Smooth muscle cell (in vitro differentiated cells): ENCODE results near the gene PRDM4. TPM values are rescaled to one million over a fixed set of nuclear protein-coding genes. Genes with fewer than 3 reads are reported as not detected.

ENCODE experiments used
- DNase-seq: peaks from one replicate; lab custom pipeline; 2025; ENCODE audit not compliant: unreplicated experiment; lab: John Stamatoyannopoulos, UW
- H2AFZ ChIP-seq: fragments of 200-600 bp; sonication (generic); 2 replicates; pipeline ENCODE4 v1.6.0; 2016; ENCODE audit warnings: antibody characterized with exemption, low read depth, mild to moderate bottlenecking
- H3F3A ChIP-seq: fragments of 200-600 bp; sonication (generic); 2 replicates; pipeline ENCODE4 v1.6.0; 2017; ENCODE audit warnings: antibody characterized with exemption, low read depth
- H3K27ac ChIP-seq: fragments of 200-600 bp; sonication (generic); 2 replicates; pipeline ENCODE4 v1.5.1; 2016; ENCODE audit warnings: low read depth, mild to moderate bottlenecking
- H3K27me3 ChIP-seq: fragments of 200-600 bp; sonication (generic); 2 replicates; pipeline ENCODE4 v1.6.1; 2016; ENCODE audit warnings: low read depth, mild to moderate bottlenecking
- H3K36me3 ChIP-seq: fragments of 200-600 bp; sonication (generic); 2 replicates; pipeline ENCODE4 v1.5.1; 2016; ENCODE audit warnings: low read depth
- H3K4me1 ChIP-seq: fragments of 200-600 bp; sonication (generic); 2 replicates; pipeline ENCODE4 v1.5.1; 2016; ENCODE audit warnings: low read depth
- H3K4me2 ChIP-seq: fragments of 200-600 bp; sonication (generic); 2 replicates; pipeline ENCODE4 v1.6.0; 2016; ENCODE audit warnings: mild to moderate bottlenecking
- H3K4me3 ChIP-seq: fragments of 200-600 bp; sonication (generic); 2 replicates; pipeline ENCODE4 v1.5.1; 2016; ENCODE audit warnings: mild to moderate bottlenecking
- H3K79me2 ChIP-seq: fragments of 200-600 bp; sonication (generic); 2 replicates; pipeline ENCODE4 v1.6.0; 2016; ENCODE audit warnings: low read depth, mild to moderate bottlenecking
- H3K9ac ChIP-seq: fragments of 200-600 bp; sonication (generic); 2 replicates; pipeline ENCODE4 v1.6.0; 2016; ENCODE audit warnings: low read depth
- H3K9me3 ChIP-seq: fragments of 200-600 bp; sonication (generic); replicated peaks from 2 replicates; pipeline ENCODE4 v1.5.1; 2016; ENCODE audit warnings: low read depth
- H4K20me1 ChIP-seq: fragments of 200-600 bp; sonication (generic); 2 replicates; pipeline ENCODE4 v1.6.0; 2016; ENCODE audit warnings: low read depth
- WGBS: methylation state at CpG from one replicate; pipeline ENCODE4 v1.1.7; 2016; ENCODE audit warnings: low lambda C conversion rate; 5-methylcytosine and 5-hydroxymethylcytosine counted together
- polyA plus RNA-seq: library from polyadenylated mRNA; unstranded; fragments of >200 nt; fragmentation: Nextera tagmentation; extraction: Ambion mirVana; gene quantifications from 2 replicates; pipeline ENCODE4 v1.2.1, GENCODE V29; 2016
- total RNA-seq: library from RNA; depleted of rRNA; stranded (reverse); fragments of >200 nt; gene quantifications from 2 replicates; pipeline ENCODE4 v1.2.3, GENCODE V29; 2014
- TF ChIP-seq, protein P1 (sequence below): fragments of 200-600 bp; sonication (generic); IDR thresholded peaks from 2 replicates; pipeline ENCODE4 v1.5.1; 2017; ENCODE audit warnings: borderline replicate concordance, mild to moderate bottlenecking, antibody characterized with exemption; ENCODE audit not compliant: insufficient read depth, poor library complexity, severe bottlenecking

PRDM4 gene
- total and polyA plus RNA-seq, 2 experiments from 2014 or later = 19.1 to 26.2 TPM

- peak overlapping the region; percentile 86 for H3K4me3 ChIP-seq
- TF ChIP-seq, protein P1, sequence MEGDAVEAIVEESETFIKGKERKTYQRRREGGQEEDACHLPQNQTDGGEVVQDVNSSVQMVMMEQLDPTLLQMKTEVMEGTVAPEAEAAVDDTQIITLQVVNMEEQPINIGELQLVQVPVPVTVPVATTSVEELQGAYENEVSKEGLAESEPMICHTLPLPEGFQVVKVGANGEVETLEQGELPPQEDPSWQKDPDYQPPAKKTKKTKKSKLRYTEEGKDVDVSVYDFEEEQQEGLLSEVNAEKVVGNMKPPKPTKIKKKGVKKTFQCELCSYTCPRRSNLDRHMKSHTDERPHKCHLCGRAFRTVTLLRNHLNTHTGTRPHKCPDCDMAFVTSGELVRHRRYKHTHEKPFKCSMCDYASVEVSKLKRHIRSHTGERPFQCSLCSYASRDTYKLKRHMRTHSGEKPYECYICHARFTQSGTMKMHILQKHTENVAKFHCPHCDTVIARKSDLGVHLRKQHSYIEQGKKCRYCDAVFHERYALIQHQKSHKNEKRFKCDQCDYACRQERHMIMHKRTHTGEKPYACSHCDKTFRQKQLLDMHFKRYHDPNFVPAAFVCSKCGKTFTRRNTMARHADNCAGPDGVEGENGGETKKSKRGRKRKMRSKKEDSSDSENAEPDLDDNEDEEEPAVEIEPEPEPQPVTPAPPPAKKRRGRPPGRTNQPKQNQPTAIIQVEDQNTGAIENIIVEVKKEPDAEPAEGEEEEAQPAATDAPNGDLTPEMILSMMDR = no peak
- H2AFZ ChIP-seq = no peak overlapping the region
- peak overlapping the region; percentile 91 for H3K4me2 ChIP-seq
- H3K27ac ChIP-seq = peak overlapping the region; percentile 95
- peaks cover 35% of the 10 kb centered on the region for H3K79me2 ChIP-seq
- no peaks in the 10 kb centered on the region for H3K27me3 ChIP-seq
- peaks cover 25% of the 10 kb centered on the region for H3K4me1 ChIP-seq
- no peaks in the 10 kb centered on the region for H3K9me3 ChIP-seq
- H3F3A ChIP-seq = peaks cover 6% of the 10 kb centered on the region
- H3K36me3 ChIP-seq = peaks cover 12% of the 10 kb centered on the region
- DNase-seq = no peak
- WGBS = 4% methylated on average over 30 of the region's 30 CpGs
- peaks cover 35% of the 10 kb centered on the region for H4K20me1 ChIP-seq
- peak overlapping the region; percentile 86 for H3K9ac ChIP-seq
Observed at GRCh38 chr12:107760207-107760808, 629 bp downstream of the PRDM4 start.

GRCh38 chr12:107759410-107759809, 1.5 kb downstream of the PRDM4 start:
- H3K79me2 ChIP-seq = peaks cover 35% of the 10 kb centered on the region
- DNase-seq = no peak
- peaks cover 17% of the 10 kb centered on the region for H3K36me3 ChIP-seq
- H3K27me3 ChIP-seq = no peaks in the 10 kb centered on the region
- TF ChIP-seq, protein P1 = no peak
- peak overlapping the region; percentile 86 for H3K4me3 ChIP-seq
- peaks cover 35% of the 10 kb centered on the region for H4K20me1 ChIP-seq
- peak overlapping the region; percentile 86 for H3K9ac ChIP-seq
- H3K4me2 ChIP-seq = peak overlapping the region; percentile 91
- peak overlapping the region; percentile 95 for H3K27ac ChIP-seq
- no peaks in the 10 kb centered on the region for H3K9me3 ChIP-seq
- WGBS = 27% methylated on average over 3 of the region's 3 CpGs
- H2AFZ ChIP-seq = no peak overlapping the region
- H3K4me1 ChIP-seq = peaks cover 25% of the 10 kb centered on the region
- peaks cover 6% of the 10 kb centered on the region for H3F3A ChIP-seq

DNA sequence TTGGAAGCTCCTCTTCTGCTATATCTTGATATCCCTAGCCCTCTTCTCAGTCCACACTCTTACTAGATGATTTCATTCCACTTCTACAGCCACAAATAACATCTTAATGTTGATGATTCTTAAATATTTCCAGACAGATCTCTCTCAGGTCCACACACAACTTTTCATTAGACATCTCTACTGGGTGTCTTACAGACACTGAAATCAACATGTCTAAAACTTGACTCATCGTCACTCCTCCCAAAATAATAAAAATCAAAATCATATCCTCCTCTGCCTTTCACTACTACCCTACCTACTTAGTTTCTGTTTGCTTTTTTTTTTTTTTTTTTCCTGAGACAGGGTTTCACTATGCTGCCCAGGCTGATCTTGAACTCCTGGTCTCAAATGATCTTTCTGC, 11.9 kb downstream of the PRDM4 start:
- Histone ChIP-seq H2AFZ (no peak overlapping the region), H3K9me3 (no peaks in the 10 kb centered on the region), H3K36me3 (peaks cover 41% of the 10 kb centered on the region), H3K4me2 (peak overlapping the region; percentile 57), H3K4me1 (no peaks in the 10 kb centered on the region), H3K27me3 (no peaks in the 10 kb centered on the region), H3K4me3 (no peak overlapping the region), H4K20me1 (peaks cover 44% of the 10 kb centered on the region), H3K27ac (peak overlapping the region; percentile 93), H3F3A (peaks cover 8% of the 10 kb centered on the region), H3K9ac (peak overlapping the region; percentile 51), H3K79me2 (peaks cover 18% of the 10 kb centered on the region)
- 86% methylated on average over 1 of the region's 1 CpG for WGBS
- TF ChIP-seq, protein P1 = no peak
- DNase-seq = no peak

GRCh38 chr12:107748472-107748871, 12.5 kb downstream of the PRDM4 start:
- Histone ChIP-seq H3K4me2 (peak overlapping the region; percentile 57), H4K20me1 (peaks cover 44% of the 10 kb centered on the region), H3K36me3 (peaks cover 40% of the 10 kb centered on the region), H3K79me2 (peaks cover 18% of the 10 kb centered on the region), H3F3A (peaks cover 8% of the 10 kb centered on the region), H3K27ac (peak overlapping the region; percentile 93), H3K9me3 (no peaks in the 10 kb centered on the region), H3K4me3 (no peak overlapping the region), H2AFZ (no peak overlapping the region), H3K9ac (peak overlapping the region; percentile 51), H3K4me1 (no peaks in the 10 kb centered on the region), H3K27me3 (no peaks in the 10 kb centered on the region)
- DNase-seq = no peak
- TF ChIP-seq, protein P1 = no peak
- 39% methylated on average over 6 of the region's 6 CpGs for WGBS
